HEK293 (cell line): ENCODE data around the gene RIC8B.

Experiments
- CTCF ChIA-PET: fragments of 350-600 bp; formaldehyde crosslinking; extraction: SDS; loops from one replicate; lab custom pipeline; 2021; ENCODE audit warnings: antibody characterized with exemption; lab: Yijun Ruan, JAX
- POLR2A ChIA-PET: fragments of 300-600 bp; formaldehyde crosslinking; extraction: SDS; loops from one replicate; lab custom pipeline; 2020; ENCODE audit warnings: antibody characterized with exemption, inconsistent platforms; lab: Yijun Ruan, JAX
- H3K27ac ChIP-seq: fragments of 200-500 bp; sonication (Bioruptor generic); 2 replicates; pipeline ENCODE4 v1.5.1; 2014; ENCODE audit warnings: low read depth, low read length, control low read depth, inconsistent platforms; ENCODE audit errors: extremely low read depth
- H3K36me3 ChIP-seq, 2 experiments: fragments of 200-500 bp in 1 of 2; sonication (Bioruptor generic) in 1 of 2; 1 replicate in 1 of 2; 2 replicates in 1 of 2; pipeline ENCODE4 v1.5.1; 2014 to 2017; ENCODE audit warnings: inconsistent platforms in 2 of 2, low read length in 2 of 2; ENCODE audit not compliant: control insufficient read depth in 2 of 2, insufficient read depth in 1 of 2
- H3K4me1 ChIP-seq: fragments of 200-500 bp; sonication (Bioruptor generic); 2 replicates; pipeline ENCODE4 v1.5.1; 2014; ENCODE audit warnings: mild to moderate bottlenecking, low read length, inconsistent platforms; ENCODE audit not compliant: control insufficient read depth, insufficient read depth
- H3K4me3 ChIP-seq: 2 replicates; pipeline ENCODE4 v1.5.1; 2011; ENCODE audit warnings: low read depth, mild to moderate bottlenecking, control low read depth, low read length, moderate library complexity
- H3K9me3 ChIP-seq: fragments of 200-500 bp; sonication (Bioruptor generic); 2 replicates; pipeline ENCODE4 v1.5.1; 2014; ENCODE audit warnings: low read depth, low read length, inconsistent platforms; ENCODE audit not compliant: control insufficient read depth, insufficient read depth
- BCL6B ChIP-seq: fragments of 450-650 bp; formaldehyde crosslinking; IDR thresholded peaks from 2 replicates; pipeline ENCODE4 v1.5.1; 2017; ENCODE audit warnings: missing biosample characterization, missing genetic modification characterization
- EGR2 ChIP-seq: fragments of 450-650 bp; formaldehyde crosslinking; IDR thresholded peaks from 2 replicates; pipeline ENCODE4 v1.5.1; 2016; ENCODE audit warnings: low read depth, missing biosample characterization, missing genetic modification characterization
- KLF7 ChIP-seq: fragments of 450-650 bp; formaldehyde crosslinking; IDR thresholded peaks from 2 replicates; pipeline ENCODE4 v1.5.1; 2016; ENCODE audit warnings: missing biosample characterization, missing genetic modification characterization, borderline replicate concordance
- KLF9 ChIP-seq: fragments of 450-650 bp; formaldehyde crosslinking; IDR thresholded peaks from 2 replicates; pipeline ENCODE4 v1.5.1; 2016; ENCODE audit warnings: missing biosample characterization, missing genetic modification characterization, low read depth
- MZF1 ChIP-seq: fragments of 450-650 bp; formaldehyde crosslinking; IDR thresholded peaks from 2 replicates; pipeline ENCODE4 v1.5.1; 2017; ENCODE audit warnings: missing biosample characterization, missing genetic modification characterization, borderline replicate concordance
- PATZ1 ChIP-seq: fragments of 450-650 bp; formaldehyde crosslinking; IDR thresholded peaks from 2 replicates; pipeline ENCODE4 v1.5.1; 2016; ENCODE audit warnings: missing biosample characterization, missing genetic modification characterization
- PRDM1 ChIP-seq: fragments of 450-650 bp; formaldehyde crosslinking; IDR thresholded peaks from 2 replicates; pipeline ENCODE4; 2016; ENCODE audit warnings: missing biosample characterization, missing genetic modification characterization
- PRDM4 ChIP-seq: fragments of 450-650 bp; formaldehyde crosslinking; IDR thresholded peaks from 2 replicates; pipeline ENCODE4 v1.5.1; 2017; ENCODE audit warnings: missing biosample characterization, missing genetic modification characterization
- REPIN1 ChIP-seq: fragments of 450-650 bp; formaldehyde crosslinking; IDR thresholded peaks from 2 replicates; pipeline ENCODE4 v1.5.1; 2017; ENCODE audit warnings: missing biosample characterization, missing genetic modification characterization, low read depth
- SP3 ChIP-seq: fragments of 450-650 bp; formaldehyde crosslinking; IDR thresholded peaks from 2 replicates; pipeline ENCODE4 v1.5.1; 2016; ENCODE audit warnings: missing biosample characterization, missing genetic modification characterization
- ZBTB26 ChIP-seq: fragments of 450-650 bp; formaldehyde crosslinking; optimal IDR thresholded peaks from 2 replicates; pipeline ENCODE3; 2016; ENCODE audit warnings: missing biosample characterization, mild to moderate bottlenecking, missing genetic modification characterization
- ZIC2 ChIP-seq: fragments of 450-650 bp; formaldehyde crosslinking; IDR thresholded peaks from 2 replicates; pipeline ENCODE4 v1.5.1; 2016; ENCODE audit warnings: missing biosample characterization, missing genetic modification characterization
- ZNF132 ChIP-seq: fragments of 450-650 bp; formaldehyde crosslinking; IDR thresholded peaks from 2 replicates; pipeline ENCODE4 v1.5.1; 2017; ENCODE audit warnings: missing biosample characterization, missing genetic modification characterization, borderline replicate concordance
- ZNF133 ChIP-seq: fragments of 450-650 bp; formaldehyde crosslinking; IDR thresholded peaks from 2 replicates; pipeline ENCODE4 v1.5.1; 2016; ENCODE audit warnings: missing biosample characterization, missing genetic modification characterization
- ZNF2 ChIP-seq: fragments of 450-650 bp; formaldehyde crosslinking; IDR thresholded peaks from 2 replicates; pipeline ENCODE4 v1.5.1; 2016; ENCODE audit warnings: missing biosample characterization, missing genetic modification characterization
- ZNF416 ChIP-seq: fragments of 450-650 bp; formaldehyde crosslinking; IDR thresholded peaks from 2 replicates; pipeline ENCODE4 v1.5.1; 2016; ENCODE audit warnings: missing biosample characterization, missing genetic modification characterization
- ZNF48 ChIP-seq: fragments of 450-650 bp; formaldehyde crosslinking; IDR thresholded peaks from 2 replicates; pipeline ENCODE4 v1.5.1; 2016; ENCODE audit warnings: missing biosample characterization, missing genetic modification characterization
- ZNF624 ChIP-seq: fragments of 450-650 bp; formaldehyde crosslinking; IDR thresholded peaks from 2 replicates; pipeline ENCODE4 v1.5.1; 2017; ENCODE audit warnings: missing biosample characterization, missing genetic modification characterization
- ZNF768 ChIP-seq: fragments of 450-650 bp; formaldehyde crosslinking; IDR thresholded peaks from 2 replicates; pipeline ENCODE4 v1.5.1; 2018; ENCODE audit warnings: missing biosample characterization, mild to moderate bottlenecking, missing genetic modification characterization
- ZNF785 ChIP-seq: fragments of 450-650 bp; formaldehyde crosslinking; IDR thresholded peaks from 2 replicates; pipeline ENCODE4 v1.5.1; 2016; ENCODE audit warnings: missing biosample characterization, missing genetic modification characterization
- ZNF837 ChIP-seq: fragments of 450-650 bp; formaldehyde crosslinking; IDR thresholded peaks from 2 replicates; pipeline ENCODE4 v1.5.1; 2016; ENCODE audit warnings: missing biosample characterization, missing genetic modification characterization
- ZSCAN30 ChIP-seq: fragments of 450-650 bp; IDR thresholded peaks from 2 replicates; pipeline ENCODE4 v1.5.1; 2018; ENCODE audit warnings: missing biosample characterization, mild to moderate bottlenecking, missing genetic modification characterization, moderate library complexity
- ZSCAN5A ChIP-seq: fragments of 450-650 bp; formaldehyde crosslinking; IDR thresholded peaks from 2 replicates; pipeline ENCODE4 v1.5.1; 2016; ENCODE audit warnings: missing biosample characterization, missing genetic modification characterization

RIC8B gene

GRCh38 chr12:106867651-106868050 lies 93.2 kb downstream of the RIC8B start (continued):
- no peak for TF ChIP-seq ZSCAN30 (tag by site-specific recombination)
- no peak for TF ChIP-seq ZBTB26 (tag by site-specific recombination)
- TF ChIP-seq PATZ1 (tag by site-specific recombination) = no peak
- TF ChIP-seq ZNF837 (tag by site-specific recombination) = no peak

- H3K27ac ChIP-seq = no peak overlapping the region
- peaks cover 4 to 18% of the 10 kb centered on the region in 2 experiments; a peak in 2 of 3 replicates for H3K36me3 ChIP-seq
- CTCF ChIA-PET = no interaction called here
- no peak overlapping the region for H3K4me3 ChIP-seq
- TF ChIP-seq KLF7 (no peak), KLF9 (no peak), ZNF133 (tag by site-specific recombination) (no peak), BCL6B (tag by site-specific recombination) (no peak), ZNF624 (no peak), ZNF48 (tag by site-specific recombination) (no peak), ZNF785 (no peak), MZF1 (no peak), ZNF416 (no peak)
- H3K9me3 ChIP-seq = no peaks in the 10 kb centered on the region
- POLR2A ChIA-PET = no interaction called here
- H3K4me1 ChIP-seq = no peaks in the 10 kb centered on the region; the same call in 1 of the 2 replicates
Measured at GRCh38 chr12:106868982-106869700, 94.7 kb downstream of the RIC8B start.

- H3K36me3 ChIP-seq = peaks cover 7 to 21% of the 10 kb centered on the region in 2 experiments; a peak in 2 of 3 replicates
- ChIA-PET CTCF (no interaction called here), POLR2A (no interaction called here)
- no peaks in the 10 kb centered on the region for H3K9me3 ChIP-seq
- H3K4me3 ChIP-seq = no peak overlapping the region
- no peak overlapping the region for H3K27ac ChIP-seq
- no peaks in the 10 kb centered on the region; the same call in 1 of the 2 replicates for H3K4me1 ChIP-seq
- TF ChIP-seq ZNF2 (tag by site-specific recombination) (no peak), ZNF768 (tag by site-specific recombination) (no peak), PRDM4 (tag by site-specific recombination) (no peak), ZNF416 (no peak), PRDM1 (no peak), BCL6B (tag by site-specific recombination) (no peak), ZSCAN5A (no peak), EGR2 (tag by site-specific recombination) (no peak), ZIC2 (tag by site-specific recombination) (no peak), REPIN1 (no peak), ZNF132 (tag by site-specific recombination) (no peak), SP3 (tag by site-specific recombination) (no peak)
Measured at GRCh38 chr12:106870116-106870515, 95.6 kb downstream of the RIC8B start.
